Measurements from ENCODE around the gene PCSK5. TPM values are rescaled to one million over a fixed set of nuclear protein-coding genes. Genes with fewer than 3 reads are reported as not detected.

The PCSK5 gene
- total and polyA plus RNA-seq, 4 donors = 0.58 to 3.6 (median 0.82) TPM

- no peaks in the 10 kb centered on the region for H3K27me3 ChIP-seq (ENCODE audit: control insufficient read depth in 4 of 4, insufficient read depth in 4 of 4, low read length in 3 of 4)
- WGBS = 95% methylated on average over 10 of the region's 10 CpGs
These were observed 468.3 kb downstream of the PCSK5 start for GRCh38 chr9:76358628-76359280.

GRCh38 chr9:76359365-76359764, 468.9 kb downstream of the PCSK5 start:
- no peak overlapping the region for H3K27ac ChIP-seq (ENCODE audit: low read depth in 1 of 2, low read length in 2 of 2)
- 87% methylated on average over 4 of the region's 4 CpGs for WGBS
- TF ChIP-seq FOXA2 (IDR thresholded peaks at IDR 0.05) = no peak
- no peak for TF ChIP-seq EGR1 (IDR thresholded peaks at IDR 0.05; ENCODE audit: low read depth in 2 of 2)
- TF ChIP-seq RAD21 (IDR thresholded peaks at IDR 0.05) = no peak
- no peak for TF ChIP-seq REST (IDR thresholded peaks at IDR 0.05)
- no peak for TF ChIP-seq CTCF (IDR thresholded peaks at IDR 0.05; ENCODE audit: low read depth, low read length, missing input control)
- TF ChIP-seq HNF4A (conservative IDR thresholded peaks at IDR 0.05) = no peak
- no peak for TF ChIP-seq FOXA1 (IDR thresholded peaks at IDR 0.05)
- no peak for TF ChIP-seq ATF3 (IDR thresholded peaks at IDR 0.05)
- TF ChIP-seq YY1 (IDR thresholded peaks at IDR 0.05) = no peak
- no peak for TF ChIP-seq RXRA (IDR thresholded peaks at IDR 0.05)
- no peak for TF ChIP-seq NR2F2 (IDR thresholded peaks at IDR 0.05)
- TF ChIP-seq MAX (IDR thresholded peaks at IDR 0.05) = no peak
- no peak for TF ChIP-seq TAF1 (conservative IDR thresholded peaks at IDR 0.05)

More at GRCh38 chr9:76358628-76359280, 468.3 kb downstream of the PCSK5 start:
- H3K9me3 ChIP-seq (ENCODE audit: control insufficient read depth in 4 of 4, low read length in 3 of 4) = no peaks in the 10 kb centered on the region
- no peaks in the 10 kb centered on the region for H3K36me3 ChIP-seq (ENCODE audit: control insufficient read depth in 4 of 4, insufficient read depth in 3 of 4, low read depth in 1 of 4, low read length in 3 of 4)
- DNase-seq (ENCODE audit: low spot score) = no peak
- TF ChIP-seq NR2F2 (IDR thresholded peaks at IDR 0.05) = no peak
- no peak for TF ChIP-seq TAF1 (conservative IDR thresholded peaks at IDR 0.05)
- no peak for TF ChIP-seq EGR1 (IDR thresholded peaks at IDR 0.05; ENCODE audit: low read depth in 2 of 2)
- no peak for TF ChIP-seq FOXA2 (IDR thresholded peaks at IDR 0.05)
- TF ChIP-seq RXRA (IDR thresholded peaks at IDR 0.05) = no peak
- TF ChIP-seq MAX (IDR thresholded peaks at IDR 0.05) = no peak
- TF ChIP-seq REST (IDR thresholded peaks at IDR 0.05) = no peak
- TF ChIP-seq ATF3 (IDR thresholded peaks at IDR 0.05) = no peak
- no peak for TF ChIP-seq SP1 (IDR thresholded peaks at IDR 0.05)
- TF ChIP-seq HNF4A (conservative IDR thresholded peaks at IDR 0.05) = no peak
- no peak overlapping the region for H3K27ac ChIP-seq (ENCODE audit: low read depth in 1 of 2, low read length in 2 of 2)
- peaks cover 0 to 1% (median 0%) of the 10 kb centered on the region in 4 donors for H3K4me1 ChIP-seq (ENCODE audit: control insufficient read depth in 4 of 4, insufficient read depth in 4 of 4, low read length in 3 of 4)
- no peak overlapping the region for H3K4me3 ChIP-seq (ENCODE audit: low read depth in 1 of 3, low read length in 3 of 3)
- H3K9ac ChIP-seq (ENCODE audit: low read depth in 1 of 2, low read length in 2 of 2) = no peak overlapping the region

More at GRCh38 chr9:76359365-76359764, 468.9 kb downstream of the PCSK5 start:
- Histone ChIP-seq H3K9me3 (ENCODE audit: control insufficient read depth in 4 of 4, low read length in 3 of 4) (no peaks in the 10 kb centered on the region), H3K4me1 (ENCODE audit: control insufficient read depth in 4 of 4, insufficient read depth in 4 of 4, low read length in 3 of 4) (peaks cover 0 to 1% (median 0%) of the 10 kb centered on the region in 4 donors), H3K36me3 (ENCODE audit: control insufficient read depth in 4 of 4, insufficient read depth in 3 of 4, low read depth in 1 of 4, low read length in 3 of 4) (no peaks in the 10 kb centered on the region), H3K27me3 (ENCODE audit: control insufficient read depth in 4 of 4, insufficient read depth in 4 of 4, low read length in 3 of 4) (no peaks in the 10 kb centered on the region), H3K9ac (ENCODE audit: low read depth in 1 of 2, low read length in 2 of 2) (no peak overlapping the region), H3K4me3 (ENCODE audit: low read depth in 1 of 3, low read length in 3 of 3) (no peak overlapping the region)
- no peak for DNase-seq (ENCODE audit: low spot score)
